Measurements from ENCODE around the gene CP. TPM values are rescaled to one million over a fixed set of nuclear protein-coding genes. Genes with fewer than 3 reads are reported as not detected.

The CP gene
- total RNA-seq, 1 donor from 2014 or later: 1.0 TPM

DNA sequence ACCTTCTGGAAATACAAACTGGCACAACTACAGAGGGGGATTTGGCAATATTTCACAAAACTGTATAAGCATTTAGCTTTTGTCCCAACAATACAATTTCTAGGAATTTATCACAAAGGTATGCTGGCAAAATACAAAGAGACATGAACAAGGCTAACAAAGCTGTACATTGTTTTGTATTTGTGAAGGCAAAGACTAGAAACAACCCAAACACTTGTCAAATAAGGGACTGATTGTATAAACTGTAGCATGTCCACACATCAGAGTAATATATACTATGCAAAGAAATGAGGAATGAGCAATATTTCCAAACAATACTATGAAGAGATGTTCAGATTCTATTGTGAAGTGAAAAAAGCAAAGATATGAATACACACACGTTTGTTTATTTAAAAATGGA, 26.4 kb downstream of the CP start:
- H3K27ac ChIP-seq (ENCODE audit: low read depth, low read length): no peak overlapping the region
- no peaks in the 10 kb centered on the region for H3K9me3 ChIP-seq (ENCODE audit: control insufficient read depth in 3 of 3, low read length in 3 of 3)
- no peaks in the 10 kb centered on the region for H3K4me1 ChIP-seq (ENCODE audit: control insufficient read depth in 3 of 3, insufficient read depth in 3 of 3, low read length in 3 of 3)
- no peaks in the 10 kb centered on the region for H3K36me3 ChIP-seq (ENCODE audit: control insufficient read depth in 3 of 3, insufficient read depth in 3 of 3, low read length in 3 of 3)
- H3K27me3 ChIP-seq (ENCODE audit: control insufficient read depth in 3 of 3, insufficient read depth in 3 of 3, low read length in 3 of 3): peaks cover 0 to 3% (median 0%) of the 10 kb centered on the region in 3 donors
- H3K4me3 ChIP-seq (ENCODE audit: low read length in 3 of 3): no peak overlapping the region
- H3K9ac ChIP-seq (ENCODE audit: low read depth in 1 of 3, low read length in 3 of 3): no peak overlapping the region

DNA sequence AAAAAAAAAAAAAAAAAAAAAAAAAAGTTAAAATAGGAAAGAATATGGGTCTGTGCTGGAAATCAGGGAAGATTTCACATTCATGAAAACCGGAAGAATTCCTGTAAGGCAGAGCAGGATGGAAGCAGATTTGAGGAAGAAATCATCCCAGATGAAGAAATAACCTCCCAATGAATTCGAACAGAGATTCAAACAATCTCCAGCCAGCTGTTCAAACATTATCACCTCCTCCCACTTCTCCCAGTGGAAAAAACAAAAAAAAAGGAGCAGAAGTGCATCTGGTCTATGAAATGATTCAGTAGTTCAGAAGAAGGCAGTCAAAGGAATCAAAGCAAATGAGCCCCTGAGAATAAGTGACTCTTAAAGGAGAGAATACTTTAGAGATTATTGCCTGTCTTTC, 33.1 kb downstream of the CP start:
- no peaks in the 10 kb centered on the region for H3K27me3 ChIP-seq (ENCODE audit: control insufficient read depth in 3 of 3, insufficient read depth in 3 of 3, low read length in 3 of 3)
- H3K27ac ChIP-seq (ENCODE audit: low read depth, low read length): no peak overlapping the region
- no peak overlapping the region for H3K9ac ChIP-seq (ENCODE audit: low read depth in 1 of 3, low read length in 3 of 3)

DNA sequence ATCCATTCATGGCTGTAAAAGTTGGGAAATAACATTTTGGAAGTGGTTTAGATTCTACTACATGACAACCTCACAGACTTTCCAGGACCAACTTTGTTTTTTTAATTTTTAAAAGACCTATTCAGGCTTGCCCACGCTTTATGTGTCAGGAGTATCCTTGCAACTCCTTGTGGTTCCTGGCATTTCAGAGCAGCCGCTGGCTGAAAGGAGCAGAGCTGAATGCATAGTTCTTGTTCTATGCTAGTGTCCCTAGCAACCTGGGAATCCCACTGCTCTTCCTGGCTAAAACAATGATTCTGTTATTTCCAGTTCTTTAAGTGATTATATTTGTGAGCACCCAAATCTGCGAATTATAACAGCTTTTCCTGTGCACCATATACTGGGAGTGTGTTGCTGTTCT, 34.9 kb downstream of the CP start:
- Histone ChIP-seq H3K27me3 (ENCODE audit: control insufficient read depth in 3 of 3, insufficient read depth in 3 of 3, low read length in 3 of 3) (no peaks in the 10 kb centered on the region), H3K36me3 (ENCODE audit: control insufficient read depth in 3 of 3, insufficient read depth in 3 of 3, low read length in 3 of 3) (no peaks in the 10 kb centered on the region)

More for the DNA sequence above, 33.1 kb downstream of the CP start:
- Histone ChIP-seq H3K36me3 (ENCODE audit: control insufficient read depth in 3 of 3, insufficient read depth in 3 of 3, low read length in 3 of 3) (no peaks in the 10 kb centered on the region), H3K4me3 (ENCODE audit: low read length in 3 of 3) (no peak overlapping the region), H3K4me1 (ENCODE audit: control insufficient read depth in 3 of 3, insufficient read depth in 3 of 3, low read length in 3 of 3) (no peaks in the 10 kb centered on the region), H3K9me3 (ENCODE audit: control insufficient read depth in 3 of 3, low read length in 3 of 3) (no peaks in the 10 kb centered on the region)

DNA sequence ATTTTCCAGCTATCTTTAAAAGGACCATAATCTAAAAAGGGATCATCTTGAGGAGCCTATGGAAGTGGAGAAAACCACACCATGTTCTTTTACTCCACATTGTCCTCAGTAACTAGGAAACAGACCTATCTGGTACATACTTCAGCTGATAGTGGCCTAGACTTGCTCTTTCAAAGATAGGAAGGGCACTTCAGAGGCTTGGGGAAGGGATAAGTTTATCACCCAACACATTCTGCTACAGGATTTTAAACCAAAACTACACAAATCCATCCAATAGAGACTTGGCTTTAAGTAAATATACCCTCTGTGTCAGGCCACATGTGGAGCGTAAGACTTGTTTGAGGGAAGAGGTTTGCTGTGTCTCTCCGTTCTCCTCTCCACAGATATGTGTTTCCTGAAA, 35.4 kb downstream of the CP start:
- no peaks in the 10 kb centered on the region for H3K27me3 ChIP-seq (ENCODE audit: control insufficient read depth in 3 of 3, insufficient read depth in 3 of 3, low read length in 3 of 3)

More for the DNA sequence above, 34.9 kb downstream of the CP start:
- Histone ChIP-seq H3K9ac (ENCODE audit: low read depth in 1 of 3, low read length in 3 of 3) (no peak overlapping the region), H3K9me3 (ENCODE audit: control insufficient read depth in 3 of 3, low read length in 3 of 3) (no peaks in the 10 kb centered on the region), H3K4me1 (ENCODE audit: control insufficient read depth in 3 of 3, insufficient read depth in 3 of 3, low read length in 3 of 3) (no peaks in the 10 kb centered on the region), H3K27ac (ENCODE audit: low read depth, low read length) (no peak overlapping the region), H3K4me3 (ENCODE audit: low read length in 3 of 3) (no peak overlapping the region)

DNA sequence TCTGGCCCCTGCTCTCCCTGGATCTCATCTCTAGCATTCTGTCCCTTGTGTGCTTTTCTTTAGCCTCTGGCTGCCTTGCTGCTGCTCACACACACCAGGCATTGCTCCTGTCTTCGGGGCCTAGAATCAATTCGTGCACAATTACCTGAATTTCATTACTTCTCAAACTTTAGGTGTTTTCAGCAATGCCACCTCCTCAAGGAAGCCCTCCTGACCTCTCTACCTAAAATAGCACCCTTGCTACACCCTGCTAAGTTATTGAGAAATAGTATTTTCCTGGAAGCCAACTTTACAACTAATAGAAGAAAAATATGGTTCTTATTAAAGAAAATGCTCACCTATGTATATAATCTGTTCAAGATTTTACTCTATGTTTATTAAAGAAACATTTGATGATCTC, 40.4 kb downstream of the CP start:
- peaks cover 6 to 20% (median 7%) of the 10 kb centered on the region in 3 donors for H3K4me1 ChIP-seq (ENCODE audit: control insufficient read depth in 3 of 3, insufficient read depth in 3 of 3, low read length in 3 of 3)
- no peak overlapping the region for H3K27ac ChIP-seq (ENCODE audit: low read depth, low read length)
- peaks cover 0 to 2% (median 0%) of the 10 kb centered on the region in 3 donors for H3K36me3 ChIP-seq (ENCODE audit: control insufficient read depth in 3 of 3, insufficient read depth in 3 of 3, low read length in 3 of 3)
- H3K27me3 ChIP-seq (ENCODE audit: control insufficient read depth in 3 of 3, insufficient read depth in 3 of 3, low read length in 3 of 3): no peaks in the 10 kb centered on the region
- H3K4me3 ChIP-seq (ENCODE audit: low read length in 3 of 3): no peak overlapping the region
- H3K9me3 ChIP-seq (ENCODE audit: control insufficient read depth in 3 of 3, low read length in 3 of 3): peaks cover 0 to 4% (median 0%) of the 10 kb centered on the region in 3 donors
- no peak overlapping the region for H3K9ac ChIP-seq (ENCODE audit: low read depth in 1 of 3, low read length in 3 of 3)

More for the DNA sequence above, 35.4 kb downstream of the CP start:
- Histone ChIP-seq H3K27ac (ENCODE audit: low read depth, low read length) (no peak overlapping the region), H3K4me3 (ENCODE audit: low read length in 3 of 3) (no peak overlapping the region), H3K9ac (ENCODE audit: low read depth in 1 of 3, low read length in 3 of 3) (no peak overlapping the region), H3K4me1 (ENCODE audit: control insufficient read depth in 3 of 3, insufficient read depth in 3 of 3, low read length in 3 of 3) (no peaks in the 10 kb centered on the region), H3K36me3 (ENCODE audit: control insufficient read depth in 3 of 3, insufficient read depth in 3 of 3, low read length in 3 of 3) (no peaks in the 10 kb centered on the region), H3K9me3 (ENCODE audit: control insufficient read depth in 3 of 3, low read length in 3 of 3) (no peaks in the 10 kb centered on the region)

DNA sequence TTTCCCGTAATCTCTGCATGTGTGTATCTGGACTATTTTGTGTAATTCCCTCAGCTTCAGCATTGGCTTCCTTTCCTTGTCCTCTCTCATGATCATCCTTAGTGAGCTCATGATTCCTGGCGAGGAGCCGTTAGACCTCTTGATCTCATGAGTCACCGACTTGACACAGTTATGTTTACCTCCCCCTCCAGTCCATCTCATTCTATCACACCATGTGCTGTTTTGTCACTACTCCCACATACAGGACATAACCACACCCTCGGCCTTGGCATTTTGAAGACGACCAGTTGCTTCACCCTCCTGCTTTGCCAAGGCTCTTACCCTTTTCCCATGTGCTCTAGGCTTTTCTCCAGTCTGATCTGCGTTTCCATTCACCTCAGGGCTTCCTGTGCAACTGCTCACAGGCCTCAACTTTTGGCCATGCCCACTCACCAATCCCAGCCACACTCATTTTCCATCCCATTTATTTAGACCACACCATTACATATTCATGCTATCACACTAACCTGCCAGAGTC, 41.5 kb downstream of the CP start:
- Histone ChIP-seq H3K27me3 (ENCODE audit: control insufficient read depth in 3 of 3, insufficient read depth in 3 of 3, low read length in 3 of 3) (no peaks in the 10 kb centered on the region), H3K4me1 (ENCODE audit: control insufficient read depth in 3 of 3, insufficient read depth in 3 of 3, low read length in 3 of 3) (peaks cover 6 to 20% (median 7%) of the 10 kb centered on the region in 3 donors), H3K9ac (ENCODE audit: low read depth in 1 of 3, low read length in 3 of 3) (no peak overlapping the region), H3K9me3 (ENCODE audit: control insufficient read depth in 3 of 3, low read length in 3 of 3) (peaks cover 0 to 4% (median 0%) of the 10 kb centered on the region in 3 donors), H3K27ac (ENCODE audit: low read depth, low read length) (peak overlapping the region; percentile 82), H3K4me3 (ENCODE audit: low read length in 3 of 3) (no peak overlapping the region), H3K36me3 (ENCODE audit: control insufficient read depth in 3 of 3, insufficient read depth in 3 of 3, low read length in 3 of 3) (peaks cover 0 to 2% (median 0%) of the 10 kb centered on the region in 3 donors)

DNA sequence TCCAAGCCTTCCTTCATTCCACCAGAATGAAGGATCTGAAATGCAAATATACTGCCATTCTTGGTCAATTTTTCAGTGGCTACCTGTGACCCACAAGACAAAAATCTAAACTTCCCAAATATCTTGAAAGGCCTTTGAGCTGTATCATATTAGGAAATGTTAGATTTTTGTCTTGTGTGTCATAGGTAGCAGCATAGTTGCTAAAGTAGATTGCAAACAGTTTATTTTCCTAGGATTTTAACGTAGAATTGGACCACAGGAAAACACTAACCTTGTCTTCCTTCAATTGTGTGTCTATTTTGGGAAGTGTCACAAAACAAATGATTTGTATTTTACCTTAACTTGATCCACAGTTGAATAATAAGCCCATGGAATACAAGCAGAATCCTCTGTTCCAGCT, 42.4 kb downstream of the CP start:
- Histone ChIP-seq H3K9me3 (ENCODE audit: control insufficient read depth in 3 of 3, low read length in 3 of 3) (peaks cover 0 to 4% (median 0%) of the 10 kb centered on the region in 3 donors), H3K36me3 (ENCODE audit: control insufficient read depth in 3 of 3, insufficient read depth in 3 of 3, low read length in 3 of 3) (peaks cover 0 to 2% (median 0%) of the 10 kb centered on the region in 3 donors), H3K4me3 (ENCODE audit: low read length in 3 of 3) (no peak overlapping the region), H3K27me3 (ENCODE audit: control insufficient read depth in 3 of 3, insufficient read depth in 3 of 3, low read length in 3 of 3) (no peaks in the 10 kb centered on the region), H3K27ac (ENCODE audit: low read depth, low read length) (peak overlapping the region; percentile 82), H3K4me1 (ENCODE audit: control insufficient read depth in 3 of 3, insufficient read depth in 3 of 3, low read length in 3 of 3) (peaks cover 6 to 20% (median 7%) of the 10 kb centered on the region in 3 donors), H3K9ac (ENCODE audit: low read depth in 1 of 3, low read length in 3 of 3) (no peak overlapping the region)

DNA sequence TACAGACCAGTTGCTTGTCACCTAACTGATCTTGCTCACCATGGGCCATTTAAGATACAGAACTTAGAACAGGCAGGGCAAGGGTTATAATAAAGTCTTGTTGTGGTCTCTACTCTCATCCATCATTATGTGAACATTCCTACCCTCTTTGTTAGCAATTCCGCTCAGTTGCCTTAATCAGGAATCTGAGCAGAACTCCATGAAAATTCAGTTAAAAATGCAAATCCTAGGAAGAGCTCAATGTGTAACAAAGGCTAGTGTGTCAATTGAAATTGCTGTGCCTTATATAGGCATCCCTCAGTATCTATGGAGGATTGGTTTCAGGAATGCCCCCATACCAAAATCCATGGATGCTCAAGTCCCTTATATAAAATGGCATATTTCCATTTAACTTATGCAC, 44.5 kb downstream of the CP start:
- Histone ChIP-seq H3K27me3 (ENCODE audit: control insufficient read depth in 3 of 3, insufficient read depth in 3 of 3, low read length in 3 of 3) (no peaks in the 10 kb centered on the region), H3K9ac (ENCODE audit: low read depth in 1 of 3, low read length in 3 of 3) (no peak overlapping the region), H3K9me3 (ENCODE audit: control insufficient read depth in 3 of 3, low read length in 3 of 3) (peaks cover 0 to 4% (median 0%) of the 10 kb centered on the region in 3 donors), H3K27ac (ENCODE audit: low read depth, low read length) (no peak overlapping the region), H3K4me1 (ENCODE audit: control insufficient read depth in 3 of 3, insufficient read depth in 3 of 3, low read length in 3 of 3) (peaks cover 6 to 20% (median 7%) of the 10 kb centered on the region in 3 donors), H3K36me3 (ENCODE audit: control insufficient read depth in 3 of 3, insufficient read depth in 3 of 3, low read length in 3 of 3) (peaks cover 2 to 5% (median 3%) of the 10 kb centered on the region in 3 donors), H3K4me3 (ENCODE audit: low read length in 3 of 3) (no peak overlapping the region)

DNA sequence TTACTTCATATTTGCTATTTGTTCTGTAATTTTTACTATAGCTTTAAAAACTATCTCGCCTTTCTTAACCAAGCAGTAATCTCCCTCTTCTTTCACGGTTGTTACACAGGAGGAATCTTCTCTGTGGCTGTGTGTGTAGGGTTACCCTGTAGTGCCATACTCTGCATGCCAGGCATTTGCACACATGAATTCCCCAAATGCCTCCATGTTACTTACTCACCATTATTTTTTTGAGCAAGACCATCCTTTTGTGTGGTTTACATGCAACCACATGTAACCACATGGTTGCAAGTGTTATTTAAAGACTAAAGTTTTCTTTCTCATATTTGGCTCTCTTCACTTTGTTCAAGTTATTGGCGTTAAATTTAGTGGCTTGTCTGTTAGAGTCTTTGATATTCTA, 46.7 kb downstream of the CP start:
- no peak overlapping the region for H3K4me3 ChIP-seq (ENCODE audit: low read length in 3 of 3)
- no peak overlapping the region for H3K27ac ChIP-seq (ENCODE audit: low read depth, low read length)
- no peak overlapping the region for H3K9ac ChIP-seq (ENCODE audit: low read depth in 1 of 3, low read length in 3 of 3)
- H3K4me1 ChIP-seq (ENCODE audit: control insufficient read depth in 3 of 3, insufficient read depth in 3 of 3, low read length in 3 of 3): peaks cover under 1 to 7% (median under 1%) of the 10 kb centered on the region in 3 donors
- H3K27me3 ChIP-seq (ENCODE audit: control insufficient read depth in 3 of 3, insufficient read depth in 3 of 3, low read length in 3 of 3): no peaks in the 10 kb centered on the region
- peaks cover 2 to 9% (median 8%) of the 10 kb centered on the region in 3 donors for H3K36me3 ChIP-seq (ENCODE audit: control insufficient read depth in 3 of 3, insufficient read depth in 3 of 3, low read length in 3 of 3)
- peaks cover 0 to 4% (median 0%) of the 10 kb centered on the region in 3 donors for H3K9me3 ChIP-seq (ENCODE audit: control insufficient read depth in 3 of 3, low read length in 3 of 3)

DNA sequence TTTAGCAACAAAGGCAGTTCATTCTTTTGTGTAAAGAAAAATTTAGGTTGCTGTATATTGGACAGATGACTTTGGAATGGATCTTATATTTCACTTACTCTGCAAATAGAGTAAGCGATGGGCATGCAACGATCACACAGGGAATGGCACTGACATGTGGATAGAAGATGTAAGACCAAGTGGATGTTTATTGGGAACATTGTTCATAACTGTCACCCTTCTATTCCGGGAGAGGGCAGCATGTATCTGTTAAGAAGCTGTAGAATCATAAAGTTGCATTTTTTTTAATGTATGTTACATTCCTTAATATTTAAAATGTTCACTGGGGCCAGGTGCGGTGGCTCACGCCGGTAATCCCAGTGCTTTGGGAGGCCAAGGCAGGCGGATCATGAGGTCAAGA, 51.0 kb downstream of the CP start:
- Histone ChIP-seq H3K27ac (ENCODE audit: low read depth, low read length) (no peak overlapping the region), H3K9me3 (ENCODE audit: control insufficient read depth in 3 of 3, low read length in 3 of 3) (no peaks in the 10 kb centered on the region), H3K27me3 (ENCODE audit: control insufficient read depth in 3 of 3, insufficient read depth in 3 of 3, low read length in 3 of 3) (no peaks in the 10 kb centered on the region), H3K36me3 (ENCODE audit: control insufficient read depth in 3 of 3, insufficient read depth in 3 of 3, low read length in 3 of 3) (peaks cover 0 to 23% (median 19%) of the 10 kb centered on the region in 3 donors), H3K4me3 (ENCODE audit: low read length in 3 of 3) (no peak overlapping the region), H3K4me1 (ENCODE audit: control insufficient read depth in 3 of 3, insufficient read depth in 3 of 3, low read length in 3 of 3) (no peaks in the 10 kb centered on the region), H3K9ac (ENCODE audit: low read depth in 1 of 3, low read length in 3 of 3) (no peak overlapping the region)

Measured in skeletal muscle tissue (tissue), 4 donors.